GM19239 (cell line): ENCODE data around the gene LHX3.

Experiments used
- DNase-seq: peaks from one replicate; pipeline ENCODE4 v3.0.0; 2011; ENCODE audit warnings: low spot score; ENCODE audit not compliant: insufficient read length
- FAIRE-seq: peaks from 2 replicates; lab custom pipeline; 2011; peaks lifted over from hg19 to GRCh38; lab: Jason Lieb, UNC

LHX3 gene

GRCh38 chr9:136204838-136205706, at the start of gene LHX3:
Gene LHX3, minus strand, starts transcription at chr9:136205128. Its CDS starts 116 bp downstream, at chr9:136205012.
- FAIRE-seq (no peak), DNase-seq (no peak)

- FAIRE-seq (no peak), DNase-seq (no peak)
Measured at GRCh38 chr9:136253246-136254130, 48.6 kb upstream of the LHX3 start.

DNA sequence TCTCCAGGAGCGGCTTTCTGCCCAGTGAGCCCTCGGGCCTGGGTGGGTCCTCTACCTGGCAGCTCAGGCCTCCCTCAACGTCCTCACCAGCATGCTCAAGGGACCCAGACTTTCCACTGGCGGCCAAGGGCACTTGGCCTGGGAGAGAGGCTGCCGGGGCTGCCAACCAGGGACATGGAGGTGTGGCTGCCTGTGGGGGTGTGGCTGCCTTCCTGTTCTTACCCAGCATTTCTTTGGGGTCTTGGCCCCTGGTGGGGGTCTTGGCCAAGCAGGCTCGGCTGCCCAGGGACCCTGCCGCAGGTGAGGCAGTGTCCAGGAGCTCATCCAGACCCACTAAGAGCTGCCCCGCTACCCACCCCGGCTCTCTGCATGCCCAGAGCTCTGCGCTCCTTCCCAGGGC, 47.9 kb upstream of the LHX3 start:
- DNase-seq (no peak), FAIRE-seq (no peak)

- no peak for DNase-seq
- FAIRE-seq = no peak
Measured at GRCh38 chr9:136252281-136252680, 47.4 kb upstream of the LHX3 start.

GRCh38 chr9:136251264-136252115, 46.6 kb upstream of the LHX3 start:
- DNase-seq (no peak), FAIRE-seq (no peak)

GRCh38 chr9:136250676-136251075, 45.7 kb upstream of the LHX3 start:
- DNase-seq (no peak), FAIRE-seq (no peak)

DNA sequence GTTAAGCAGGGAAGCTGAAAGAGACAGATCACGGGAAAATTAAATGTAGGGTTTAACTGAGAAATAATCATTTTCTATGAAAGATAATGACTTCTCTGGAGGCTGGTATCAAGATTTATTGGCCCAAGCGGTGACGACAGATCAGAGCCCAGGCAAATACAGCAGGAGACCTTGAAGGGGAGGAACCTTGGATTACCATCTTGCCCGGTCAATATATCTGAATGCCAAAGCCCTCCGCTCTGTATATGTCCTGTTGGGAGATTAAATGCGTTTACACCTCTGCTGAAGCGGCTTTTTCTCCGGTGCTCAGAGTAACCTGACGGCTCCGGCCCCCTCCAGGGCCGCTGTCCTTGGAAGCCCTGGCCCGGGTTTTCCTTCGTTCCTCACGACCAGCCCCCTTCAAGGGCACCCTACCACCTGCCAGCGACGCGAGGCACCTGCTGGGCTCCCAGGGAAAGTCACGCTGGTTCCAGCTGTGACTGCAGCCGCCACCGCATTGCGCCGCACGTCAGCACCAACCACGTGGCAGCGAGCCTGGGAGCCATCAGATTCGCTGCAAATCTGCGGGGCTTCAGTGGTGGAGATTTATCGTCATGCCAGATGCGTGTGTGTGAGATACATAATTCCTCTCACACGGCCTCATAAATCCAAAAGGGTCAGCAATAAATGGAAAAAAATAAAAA, 45.1 kb upstream of the LHX3 start:
- FAIRE-seq = no peak
- no peak for DNase-seq

DNA sequence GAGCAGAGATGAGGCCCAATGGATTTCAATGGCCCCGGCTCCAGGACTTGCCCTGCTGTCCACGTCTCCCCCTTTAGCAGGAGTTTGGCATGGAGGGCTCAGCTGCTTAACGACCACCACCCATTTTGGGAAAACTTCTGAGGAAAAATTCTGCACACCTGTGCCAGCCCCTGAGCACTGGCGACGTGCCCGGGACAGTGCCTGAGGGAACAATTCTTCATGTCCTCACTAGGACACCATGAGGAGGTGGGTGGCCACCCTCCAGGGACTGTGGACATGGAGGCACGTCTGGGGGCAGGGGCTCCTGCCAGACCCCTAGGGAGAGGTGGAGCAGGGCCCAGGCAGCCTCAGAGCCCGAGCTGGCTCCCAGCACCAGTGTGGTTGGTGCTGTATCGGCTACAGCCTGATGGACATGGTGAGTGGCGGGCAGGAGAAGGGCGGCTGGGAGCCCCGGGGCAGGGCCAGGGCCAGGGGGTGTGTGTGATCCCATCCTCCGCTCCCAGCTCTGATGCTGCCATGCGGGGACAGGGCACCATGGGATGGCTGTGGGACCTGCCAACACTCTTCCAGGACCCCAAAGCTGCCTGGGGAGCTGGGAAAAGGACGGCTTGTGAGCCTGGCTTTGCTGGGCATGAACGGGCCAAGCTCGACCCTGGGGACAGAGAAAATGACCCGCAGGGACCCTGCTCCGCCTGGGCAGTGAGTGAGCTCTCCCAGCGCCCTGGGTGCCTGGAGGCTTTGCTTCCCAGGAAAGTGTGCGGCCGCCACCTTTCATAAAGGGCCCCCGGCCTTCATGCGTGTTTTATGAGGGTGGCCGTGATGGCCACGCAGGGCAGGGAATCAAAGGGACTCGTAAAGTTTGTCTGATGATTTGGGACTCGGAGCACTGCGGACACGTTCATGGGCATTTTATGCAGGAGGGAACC, 44.3 kb upstream of the LHX3 start:
- FAIRE-seq = no peak
- no peak for DNase-seq

DNA sequence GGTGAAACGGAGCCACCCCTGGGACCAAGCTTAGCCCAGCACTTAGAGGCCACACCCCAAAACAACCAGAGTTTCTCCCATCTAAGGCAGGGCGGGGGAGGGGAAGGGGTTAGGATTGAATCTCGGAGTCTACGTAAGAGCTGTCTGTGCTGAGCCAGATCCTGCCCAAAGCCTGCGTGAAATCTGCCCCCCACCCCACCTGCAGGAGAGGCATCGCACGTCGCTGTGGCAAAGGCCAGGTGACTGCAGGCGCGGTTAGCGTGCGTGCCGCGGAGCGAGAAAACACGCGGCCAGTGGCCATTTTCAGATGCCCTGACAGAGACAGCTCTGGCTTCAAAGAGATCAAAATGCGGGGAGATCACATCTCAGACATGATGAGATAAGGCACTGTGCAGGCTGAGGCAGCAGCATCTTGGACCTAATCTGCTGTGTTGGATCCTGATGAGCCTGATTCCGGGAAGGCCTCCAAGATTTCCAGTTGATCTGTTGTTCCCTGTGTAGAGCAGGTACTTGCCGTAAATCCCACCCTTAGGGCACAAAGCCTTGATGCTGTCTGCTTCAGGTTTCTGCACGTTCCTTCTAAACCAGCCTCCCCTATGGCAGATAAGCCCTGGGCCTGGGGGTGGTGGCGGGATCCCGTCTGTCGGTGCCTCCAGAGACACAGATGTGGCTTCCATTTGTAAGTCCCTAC, 43.2 kb upstream of the LHX3 start:
- DNase-seq (no peak), FAIRE-seq (no peak)

DNA sequence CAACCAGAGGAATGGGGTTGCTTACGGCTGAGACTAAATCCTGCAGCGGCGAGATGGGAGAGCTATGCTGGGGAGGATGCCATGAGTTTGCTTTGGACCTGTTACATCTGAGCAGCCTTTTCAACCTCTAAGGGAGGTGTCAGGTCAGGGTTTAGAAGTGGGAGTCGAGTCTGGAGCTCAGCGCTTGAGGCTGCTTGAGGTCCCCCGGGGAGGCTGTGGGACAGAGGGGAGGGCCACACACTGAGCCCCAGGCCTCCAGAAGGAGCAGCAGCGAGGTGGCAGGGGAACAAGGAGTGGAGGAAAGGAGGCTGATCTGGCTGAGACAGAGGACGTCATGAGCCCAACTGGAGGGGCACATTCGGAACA, 42.6 kb upstream of the LHX3 start:
- DNase-seq (no peak), FAIRE-seq (no peak)

DNA sequence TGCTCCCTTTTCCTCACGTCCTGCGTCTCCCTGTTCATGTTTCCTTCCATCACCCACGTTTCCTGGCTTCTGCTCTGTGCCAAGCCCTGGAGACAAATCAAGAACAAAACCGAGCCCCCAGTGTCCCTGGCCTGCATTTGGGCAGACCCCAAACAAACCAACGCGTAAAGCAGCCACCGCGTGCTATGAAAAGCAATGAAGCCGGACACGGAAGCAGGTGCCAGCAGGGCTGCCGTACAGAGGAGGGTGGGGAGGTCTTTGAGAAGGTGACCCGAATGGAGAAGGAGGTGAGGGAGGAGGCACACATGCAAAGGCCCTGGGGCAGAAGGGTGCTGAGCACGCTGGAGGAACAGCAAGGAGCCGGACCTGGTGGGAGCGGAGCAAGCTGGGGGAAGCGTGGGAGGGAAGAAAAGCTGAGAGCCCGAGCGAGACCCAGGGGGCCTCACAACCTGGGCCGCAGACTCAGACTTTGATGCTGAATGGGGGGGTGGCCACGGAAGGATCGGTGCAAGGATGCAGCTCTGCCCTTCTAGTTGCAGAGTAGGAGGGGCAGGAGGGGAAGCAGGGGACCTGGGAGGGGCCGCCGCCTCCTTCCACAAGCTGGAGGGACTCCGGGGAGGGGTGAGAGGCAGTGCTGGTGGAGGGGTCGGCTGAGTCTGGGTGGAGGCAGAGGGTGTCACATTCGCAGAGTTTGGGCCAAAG, 42.1 kb upstream of the LHX3 start:
- no peak for FAIRE-seq

GRCh38 chr9:136245219-136246150, 40.6 kb upstream of the LHX3 start, which contains the start of gene QSOX2:
Gene QSOX2, minus strand, starts transcription at chr9:136245812. Its CDS starts 9 bp downstream, at chr9:136245803.
- DNase-seq (peak; percentile 91), FAIRE-seq (no peak)

More for the DNA sequence above, 42.1 kb upstream of the LHX3 start:
- DNase-seq = no peak

- FAIRE-seq (no peak), DNase-seq (no peak)
Measured at GRCh38 chr9:136244969-136245218, 40.0 kb upstream of the LHX3 start.

GRCh38 chr9:136244122-136244968, 39.4 kb upstream of the LHX3 start:
- DNase-seq (peak; percentile 76), FAIRE-seq (peak; percentile 97)

DNA sequence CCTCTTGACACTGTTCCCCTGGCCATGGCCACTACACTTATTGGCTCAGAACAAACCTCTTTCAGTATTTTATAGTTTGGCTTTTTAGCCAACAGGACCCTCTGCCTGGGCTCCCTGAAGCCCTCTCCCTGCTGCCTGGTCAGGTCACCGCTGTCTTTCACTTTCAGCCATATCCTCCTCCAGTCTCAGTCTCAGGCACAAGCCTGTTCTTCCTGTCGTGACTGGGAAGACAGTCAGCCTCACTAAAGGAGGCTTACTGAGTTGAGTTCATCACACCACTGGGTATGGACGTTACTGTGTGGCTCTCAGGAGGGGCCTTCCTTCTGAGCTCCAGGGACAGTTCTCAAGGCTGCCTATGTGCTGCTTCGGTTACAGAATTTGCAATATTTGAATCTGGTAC, 38.7 kb upstream of the LHX3 start:
- DNase-seq = no peak
- no peak for FAIRE-seq
